Mesenchymal stem cell (in vitro differentiated cells and primary cell): Measurements from ENCODE around the gene LRRN2.
A peak's percentile ranks its signal among the peaks of the same experiment; 100 is the strongest.

Experiments
- DNase-seq: peaks from one replicate; pipeline ENCODE4 v3.0.0-alpha.2; 2013
- H2AFZ ChIP-seq: one replicate; pipeline ENCODE4 v1.6.1; 2013; ENCODE audit warnings: low read depth, mild to moderate bottlenecking, control low read depth, inconsistent platforms, low read length, moderate library complexity
- H2AK5ac ChIP-seq: 2 replicates; pipeline ENCODE4 v1.6.1; 2013; ENCODE audit warnings: low read length, moderate library complexity, mild to moderate bottlenecking, inconsistent platforms; ENCODE audit not compliant: severe bottlenecking
- H2BK120ac ChIP-seq: one replicate; pipeline ENCODE4 v1.6.1; 2013; ENCODE audit warnings: low read depth, mild to moderate bottlenecking, inconsistent platforms, low read length, moderate library complexity
- H2BK12ac ChIP-seq, 2 experiments: one replicate each; pipeline ENCODE4 v1.6.1; 2013; ENCODE audit warnings: inconsistent platforms in 2 of 2, low read length in 2 of 2, mild to moderate bottlenecking in 2 of 2, moderate library complexity in 2 of 2, control low read depth in 1 of 2
- H2BK15ac ChIP-seq: one replicate; pipeline ENCODE4 v1.6.1; 2013; ENCODE audit warnings: mild to moderate bottlenecking, low read depth, inconsistent platforms; ENCODE audit not compliant: poor library complexity, severe bottlenecking
- H2BK5ac ChIP-seq: 2 replicates; pipeline ENCODE4 v1.6.1; 2013; ENCODE audit warnings: low read depth, mild to moderate bottlenecking, low read length, control low read depth, inconsistent platforms; ENCODE audit not compliant: poor library complexity, severe bottlenecking
- H3K14ac ChIP-seq, 2 experiments: one replicate each; pipeline ENCODE4 v1.6.1; 2013; ENCODE audit warnings: inconsistent platforms in 2 of 2, low read length in 2 of 2, control low read depth in 1 of 2, mild to moderate bottlenecking in 1 of 2, moderate library complexity in 1 of 2
- H3K18ac ChIP-seq, 2 experiments: one replicate each; pipeline ENCODE4 v1.6.1; 2013; ENCODE audit warnings: inconsistent platforms in 2 of 2, low read length in 2 of 2, control low read depth in 1 of 2, low read depth in 1 of 2, mild to moderate bottlenecking in 1 of 2
- H3K23ac ChIP-seq, 2 experiments: one replicate each; pipeline ENCODE4 v1.6.1; 2013; ENCODE audit warnings: inconsistent platforms in 2 of 2, low read length in 2 of 2, mild to moderate bottlenecking in 2 of 2, moderate library complexity in 2 of 2, control low read depth in 1 of 2
- H3K27ac ChIP-seq: 2 replicates; pipeline ENCODE4 v1.5.1; 2013; ENCODE audit warnings: mild to moderate bottlenecking, moderate library complexity, low read length, control low read depth, inconsistent platforms; ENCODE audit not compliant: poor library complexity, severe bottlenecking
- H3K27me3 ChIP-seq, 2 experiments: 2 replicates each; pipeline versions ENCODE4 v1.6.1 to v1.7.0; 2013; ENCODE audit warnings: low read length in 2 of 2, mild to moderate bottlenecking in 2 of 2, moderate library complexity in 2 of 2, control low read depth in 1 of 2, inconsistent platforms in 1 of 2; ENCODE audit not compliant: control insufficient read depth in 1 of 2, insufficient read depth in 1 of 2
- H3K36me3 ChIP-seq, 2 experiments: 2 replicates each; pipeline versions ENCODE4 v1.6.1 to v1.7.0; 2013; ENCODE audit warnings: low read length in 2 of 2, control low read depth in 1 of 2, inconsistent platforms in 1 of 2, low read depth in 1 of 2, mild to moderate bottlenecking in 1 of 2; ENCODE audit not compliant: insufficient read depth in 2 of 2, control insufficient read depth in 1 of 2
- H3K4ac ChIP-seq, 2 experiments: one replicate each; pipeline ENCODE4 v1.6.1; 2013; ENCODE audit warnings: inconsistent platforms in 2 of 2, low read length in 2 of 2, mild to moderate bottlenecking in 2 of 2, moderate library complexity in 2 of 2, control low read depth in 1 of 2, low read depth in 1 of 2
- H3K4me1 ChIP-seq: 2 replicates; pipeline ENCODE4 v1.6.1; 2013; ENCODE audit warnings: low read depth, low read length, control low read depth; ENCODE audit not compliant: control insufficient read depth, insufficient read depth
- H3K4me2 ChIP-seq: 2 replicates; pipeline ENCODE4 v1.6.1; 2013; ENCODE audit warnings: low read length, mild to moderate bottlenecking, inconsistent platforms; ENCODE audit not compliant: poor library complexity, severe bottlenecking
- H3K4me3 ChIP-seq, 2 experiments: 2 replicates each; pipeline versions ENCODE4 v1.5.1 to v1.7.0; 2013; ENCODE audit warnings: low read length in 2 of 2, mild to moderate bottlenecking in 2 of 2, control low read depth in 1 of 2, low read depth in 1 of 2; ENCODE audit not compliant: insufficient read depth in 1 of 2
- H3K79me1 ChIP-seq: replicated peaks from 2 replicates; pipeline ENCODE4 v1.6.1; 2013; ENCODE audit warnings: mild to moderate bottlenecking, control low read depth, low read length, inconsistent platforms; ENCODE audit not compliant: poor library complexity, severe bottlenecking
- H3K9ac ChIP-seq: 2 replicates; pipeline ENCODE4 v1.7.0; 2013; ENCODE audit warnings: mild to moderate bottlenecking, low read length, moderate library complexity
- H3K9me3 ChIP-seq: 2 replicates; pipeline ENCODE4 v1.7.0; 2013; ENCODE audit warnings: mild to moderate bottlenecking, low read length; ENCODE audit not compliant: control insufficient read depth
- H4K8ac ChIP-seq: one replicate; pipeline ENCODE4 v1.6.1; 2013; ENCODE audit warnings: inconsistent platforms, mild to moderate bottlenecking, low read length, moderate library complexity
- H4K91ac ChIP-seq: one replicate; pipeline ENCODE4 v1.6.1; 2013; ENCODE audit warnings: mild to moderate bottlenecking, low read length, inconsistent platforms
- WGBS: methylation state at CpG from one replicate; pipeline ENCODE4 v1.1.7; 2013; ENCODE audit warnings: mixed read lengths; 5-methylcytosine and 5-hydroxymethylcytosine counted together

The LRRN2 gene

DNA sequence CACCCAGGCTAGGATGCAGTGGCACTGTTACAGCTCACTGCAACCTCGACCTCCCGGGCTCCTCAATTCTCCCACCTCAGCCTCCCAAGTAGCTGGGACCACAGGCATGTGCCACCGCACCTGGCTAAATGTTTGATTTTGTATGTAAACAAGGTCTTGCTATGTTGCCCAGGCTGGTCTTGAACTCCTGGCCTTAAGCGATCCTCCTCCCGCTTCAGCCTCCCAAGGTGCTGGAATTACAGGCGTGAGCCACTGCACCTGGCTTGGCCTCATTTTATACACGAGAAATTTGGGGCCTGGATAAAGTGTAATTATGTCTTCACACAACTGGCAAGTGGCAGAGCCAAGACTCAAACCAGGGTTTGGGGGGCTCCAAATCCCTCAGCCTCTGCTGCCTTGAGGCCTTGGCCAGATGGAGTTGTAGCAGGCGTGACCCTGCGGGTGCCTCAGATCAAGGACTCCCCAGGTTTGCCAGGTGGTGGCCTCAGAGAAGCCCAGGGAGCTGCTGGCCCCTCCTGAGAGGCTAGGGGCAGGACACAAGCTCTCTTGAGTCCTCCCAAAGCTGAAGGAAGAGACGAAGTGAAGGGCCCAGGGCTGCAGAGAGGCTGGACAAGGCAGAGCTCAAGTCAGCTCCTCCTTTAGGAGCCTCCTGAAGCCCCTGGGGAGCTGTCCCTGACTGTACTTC lies 107.6 kb downstream of the LRRN2 start:
- Histone ChIP-seq H3K4me2 (no peak overlapping the region), H3K23ac (no peak overlapping the region), H2BK15ac (no peak overlapping the region), H3K4me1 (peaks cover 12% of the 10 kb centered on the region), H3K9ac (peak overlapping the region; percentile 74), H2BK5ac (no peak overlapping the region), H3K14ac (no peak overlapping the region), H3K4ac (no peak overlapping the region), H2AFZ (no peak overlapping the region), H4K91ac (no peak overlapping the region), H3K36me3 (peaks cover 0 to 3% of the 10 kb centered on the region in 2 experiments), H3K4me3 (no peak overlapping the region), H4K8ac (no peak overlapping the region), H3K27ac (no peak overlapping the region), H3K18ac (no peak overlapping the region), H2BK120ac (no peak overlapping the region), H2BK12ac (no peak overlapping the region), H3K79me1 (no peaks in the 10 kb centered on the region), H3K9me3 (no peaks in the 10 kb centered on the region), H3K27me3 (peaks cover 5 to 22% of the 10 kb centered on the region in 2 experiments), H2AK5ac (no peak overlapping the region)
- no peak for DNase-seq
- WGBS: 91% methylated on average over 9 of the region's 10 CpGs

DNA sequence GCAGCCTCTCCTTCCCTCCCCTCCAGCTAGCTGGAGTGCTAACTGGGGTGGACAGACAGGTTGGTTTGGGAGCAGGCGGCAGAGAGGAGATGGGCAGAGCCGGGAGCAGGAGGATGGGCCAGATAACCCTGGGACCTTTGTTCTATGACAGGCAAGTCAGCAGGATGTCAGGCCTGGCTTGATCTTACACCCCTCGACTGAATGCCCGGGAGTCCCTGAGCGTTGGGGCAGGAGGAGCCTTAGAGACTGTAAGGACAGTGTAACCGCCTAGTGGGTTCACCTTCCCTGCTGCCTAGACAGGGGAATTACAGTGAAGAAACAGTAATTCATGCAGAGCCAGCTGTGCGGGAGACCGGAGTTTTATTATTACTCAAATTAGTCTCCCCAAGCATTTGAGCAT lies 109.1 kb downstream of the LRRN2 start:
- Histone ChIP-seq H2BK12ac (no peak overlapping the region), H2BK5ac (no peak overlapping the region), H4K91ac (no peak overlapping the region), H3K4ac (no peak overlapping the region), H2AFZ (no peak overlapping the region), H3K9ac (no peak overlapping the region), H3K18ac (no peak overlapping the region), H3K9me3 (no peaks in the 10 kb centered on the region), H2BK120ac (no peak overlapping the region), H2AK5ac (no peak overlapping the region), H4K8ac (no peak overlapping the region), H3K79me1 (no peaks in the 10 kb centered on the region), H3K4me1 (peaks cover 12% of the 10 kb centered on the region), H3K36me3 (peaks cover 0 to 3% of the 10 kb centered on the region in 2 experiments), H2BK15ac (no peak overlapping the region), H3K4me3 (no peak overlapping the region), H3K14ac (no peak overlapping the region), H3K27ac (no peak overlapping the region), H3K4me2 (no peak overlapping the region), H3K27me3 (peaks cover 5 to 22% of the 10 kb centered on the region in 2 experiments), H3K23ac (no peak overlapping the region)
- WGBS: 79% methylated on average over 8 of the region's 8 CpGs
- DNase-seq: no peak

- H3K9ac ChIP-seq: no peak overlapping the region
- H3K23ac ChIP-seq: no peak overlapping the region
- no peaks in the 10 kb centered on the region for H3K9me3 ChIP-seq
- no peak overlapping the region for H4K91ac ChIP-seq
- no peak overlapping the region for H3K4ac ChIP-seq
- no peaks in the 10 kb centered on the region for H3K79me1 ChIP-seq
- no peak overlapping the region for H4K8ac ChIP-seq
- no peak overlapping the region for H2AK5ac ChIP-seq
- H2BK120ac ChIP-seq: no peak overlapping the region
- no peak overlapping the region for H2BK15ac ChIP-seq
- no peak overlapping the region for H2BK5ac ChIP-seq
- no peak overlapping the region for H3K4me3 ChIP-seq
- peaks cover 5 to 22% of the 10 kb centered on the region in 2 experiments for H3K27me3 ChIP-seq
- WGBS: 88% methylated on average over 10 of the region's 13 CpGs
- DNase-seq: no peak
- no peak overlapping the region for H3K18ac ChIP-seq
- peaks cover 0 to 3% of the 10 kb centered on the region in 2 experiments for H3K36me3 ChIP-seq
- H2AFZ ChIP-seq: no peak overlapping the region
- no peak overlapping the region for H2BK12ac ChIP-seq
- no peak overlapping the region for H3K14ac ChIP-seq
- H3K4me2 ChIP-seq: no peak overlapping the region
- no peak overlapping the region for H3K27ac ChIP-seq
- H3K4me1 ChIP-seq: peaks cover 12% of the 10 kb centered on the region
These were observed 110.0 kb downstream of the LRRN2 start for GRCh38 chr1:204575221-204576190.

- H4K8ac ChIP-seq: no peak overlapping the region
- H2BK5ac ChIP-seq: no peak overlapping the region
- peaks cover 5 to 17% of the 10 kb centered on the region in 2 experiments for H3K27me3 ChIP-seq
- H3K4me1 ChIP-seq: peaks cover 12% of the 10 kb centered on the region
- no peak overlapping the region for H2AFZ ChIP-seq
- no peak overlapping the region for H2BK12ac ChIP-seq
- H3K36me3 ChIP-seq: peaks cover 0 to 3% of the 10 kb centered on the region in 2 experiments
- no peak overlapping the region for H4K91ac ChIP-seq
- H2BK120ac ChIP-seq: no peak overlapping the region
- 60% methylated on average over 3 of the region's 3 CpGs for WGBS
- H3K14ac ChIP-seq: no peak overlapping the region
- no peak overlapping the region for H2BK15ac ChIP-seq
- H2AK5ac ChIP-seq: no peak overlapping the region
- no peak overlapping the region for H3K4me3 ChIP-seq
- H3K18ac ChIP-seq: no peak overlapping the region
- H3K9ac ChIP-seq: no peak overlapping the region
- no peak overlapping the region for H3K27ac ChIP-seq
- no peak overlapping the region for H3K4ac ChIP-seq
- H3K23ac ChIP-seq: no peak overlapping the region
- no peak for DNase-seq
- no peaks in the 10 kb centered on the region for H3K79me1 ChIP-seq
- no peaks in the 10 kb centered on the region for H3K9me3 ChIP-seq
- no peak overlapping the region for H3K4me2 ChIP-seq
These were observed 110.7 kb downstream of the LRRN2 start for GRCh38 chr1:204574865-204575163.
